GM18858 (cell line): ENCODE measurements around the gene PAN3.

Experiments used
- ATAC-seq: cut with Tn5 transposase; IDR thresholded peaks from one replicate; pipeline ENCODE4 v1.9.1; 2021; ENCODE audit not compliant: unreplicated experiment

PAN3 gene

DNA sequence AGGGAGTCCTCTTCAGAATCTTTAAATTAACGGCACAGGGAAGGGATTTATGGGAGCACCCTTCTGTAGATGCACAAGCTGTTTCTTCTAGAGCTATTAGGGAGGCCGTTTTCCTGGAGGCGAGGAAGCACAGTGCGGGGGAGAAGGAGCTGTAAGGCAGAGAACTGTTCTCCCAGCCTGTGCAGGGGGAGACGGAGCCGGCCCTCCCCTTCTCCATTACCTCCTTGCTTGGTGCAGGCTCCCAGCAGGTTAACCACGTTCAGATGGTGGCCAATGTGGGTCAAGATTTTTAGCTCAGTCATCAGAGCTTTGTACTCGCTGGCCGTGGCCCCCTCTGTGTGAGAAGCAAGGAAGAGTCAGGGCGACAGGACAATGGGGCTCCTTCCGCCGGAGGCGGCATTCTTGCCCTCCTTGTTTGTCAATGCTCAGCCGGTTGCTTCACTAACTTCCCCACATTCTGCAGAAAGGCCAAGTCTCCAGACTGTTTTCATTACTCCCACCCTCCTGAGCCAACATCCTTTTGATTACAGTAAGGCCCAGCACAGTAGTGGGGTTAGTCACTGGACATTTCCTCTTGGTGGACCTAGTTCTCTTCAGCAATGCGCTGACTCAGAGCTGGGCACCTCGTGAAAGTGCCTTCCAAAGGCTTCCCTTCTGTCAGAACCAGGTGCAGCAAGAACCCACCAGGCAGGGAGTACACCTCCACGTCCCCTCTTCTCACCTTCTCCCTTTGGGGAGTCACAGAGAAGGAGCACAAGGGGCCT, 191.2 kb downstream of the PAN3 start:
- no peak for ATAC-seq

- no peak for ATAC-seq
These were observed 195.0 kb downstream of the PAN3 start for GRCh38 chr13:28333204-28333881.

DNA sequence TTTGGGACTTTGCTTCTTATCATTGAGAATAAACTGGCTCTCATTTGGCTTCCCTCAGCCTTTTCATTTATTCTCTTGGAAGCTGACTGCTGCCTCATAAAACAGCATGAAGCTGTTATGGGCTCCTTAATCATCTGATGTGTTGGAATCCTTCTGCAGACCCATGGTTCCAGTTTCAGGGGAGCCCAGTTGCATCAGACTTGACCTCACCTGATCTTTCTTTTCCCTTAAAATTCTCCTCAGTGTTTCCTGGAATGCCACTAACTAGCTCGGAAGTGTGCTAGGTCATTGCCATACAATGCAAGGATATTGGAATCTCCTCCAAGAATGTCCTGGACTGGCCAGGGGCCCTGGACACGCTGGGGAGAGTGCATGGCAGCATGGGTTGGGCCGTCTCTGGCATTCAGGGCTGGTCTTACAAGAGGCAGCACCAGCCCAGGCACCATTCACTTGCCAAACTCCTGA, 197.9 kb downstream of the PAN3 start:
- no peak for ATAC-seq

DNA sequence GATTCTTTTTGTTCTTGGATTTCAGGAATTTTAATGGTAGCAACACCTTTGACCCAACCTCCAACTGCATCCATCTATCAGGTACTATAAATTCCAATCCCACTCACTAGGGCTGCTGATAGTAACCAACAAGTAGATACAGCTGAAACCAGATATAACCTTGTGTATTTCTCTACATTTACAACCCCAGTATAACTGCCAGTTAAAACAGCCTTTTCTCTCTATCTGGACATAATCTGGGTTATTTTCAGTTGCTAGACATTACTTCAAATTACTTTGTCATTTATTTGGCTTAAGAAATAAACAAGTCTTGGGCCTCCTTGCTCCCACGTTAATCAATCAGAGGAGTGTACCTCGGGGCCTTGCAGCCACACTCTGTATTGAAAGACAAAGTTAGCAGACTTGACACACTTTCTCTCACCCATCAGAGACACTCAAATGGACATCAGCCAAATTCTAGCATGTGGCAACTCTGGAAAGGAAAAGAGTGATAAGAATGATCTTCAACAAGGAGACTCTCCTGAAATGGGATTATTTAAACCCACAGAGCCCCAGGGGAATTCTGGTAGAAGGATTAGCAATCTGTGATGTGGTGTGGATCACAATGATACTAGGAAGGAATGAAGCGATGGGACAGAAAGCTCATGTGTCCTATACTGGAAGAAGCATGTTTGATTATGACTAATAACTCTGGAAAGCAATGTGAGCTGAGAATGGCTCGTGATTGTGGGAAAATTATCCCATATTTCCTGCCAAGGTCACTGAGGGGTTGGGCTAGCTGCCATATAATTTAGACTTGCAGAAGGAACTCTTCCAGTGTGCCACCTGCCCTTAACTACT, 199.0 kb downstream of the PAN3 start:
- ATAC-seq, result no peak

DNA sequence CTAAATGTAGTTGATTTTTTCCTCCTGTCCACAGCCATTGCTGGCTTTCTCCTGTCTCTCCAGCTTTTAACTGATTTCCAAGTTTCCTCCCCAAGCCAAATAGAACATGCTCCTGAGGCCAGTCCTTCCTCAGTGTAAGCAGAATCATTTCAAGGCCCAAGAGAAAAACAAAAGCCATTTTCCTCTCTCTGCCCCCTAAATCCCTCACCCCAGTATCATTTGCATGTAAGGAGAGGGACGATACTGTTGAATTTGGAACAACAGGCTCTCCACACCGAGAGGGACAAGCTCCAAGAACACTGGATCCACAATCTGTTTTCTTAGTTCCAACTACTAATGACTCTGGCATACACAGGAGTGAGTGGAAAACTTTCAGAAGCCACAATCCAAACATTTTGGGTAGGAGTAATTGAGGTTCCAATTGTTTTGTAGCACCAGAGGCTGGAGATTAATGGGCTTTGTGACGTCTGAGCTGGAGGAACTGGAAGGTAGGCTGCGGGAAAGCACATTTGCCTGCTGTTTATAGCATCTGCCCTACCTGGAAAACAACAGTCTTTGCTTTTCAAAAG, 199.7 kb downstream of the PAN3 start:
- no peak for ATAC-seq

DNA sequence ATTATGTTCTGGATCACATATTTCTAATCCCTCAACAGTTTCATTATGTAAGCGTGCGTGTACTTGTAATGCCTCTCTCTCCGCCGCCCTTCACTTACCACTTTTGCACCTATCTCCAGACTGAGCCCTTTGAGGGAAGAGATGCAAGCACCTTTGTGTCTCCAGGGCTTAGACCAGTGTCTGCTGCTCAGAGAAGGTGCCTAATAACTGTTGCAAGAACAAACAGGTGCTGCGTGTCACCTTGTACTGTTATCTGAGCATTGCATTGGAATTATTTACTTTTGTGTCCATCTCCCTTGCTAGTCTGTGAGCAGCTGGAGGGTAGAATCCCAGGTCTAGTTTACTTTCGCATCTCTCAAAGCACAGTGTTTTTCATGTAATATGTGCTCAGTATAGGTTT, 200.4 kb downstream of the PAN3 start:
- ATAC-seq, result no peak

- ATAC-seq, result no peak
These were observed 201.1 kb downstream of the PAN3 start for GRCh38 chr13:28339419-28339818.

DNA sequence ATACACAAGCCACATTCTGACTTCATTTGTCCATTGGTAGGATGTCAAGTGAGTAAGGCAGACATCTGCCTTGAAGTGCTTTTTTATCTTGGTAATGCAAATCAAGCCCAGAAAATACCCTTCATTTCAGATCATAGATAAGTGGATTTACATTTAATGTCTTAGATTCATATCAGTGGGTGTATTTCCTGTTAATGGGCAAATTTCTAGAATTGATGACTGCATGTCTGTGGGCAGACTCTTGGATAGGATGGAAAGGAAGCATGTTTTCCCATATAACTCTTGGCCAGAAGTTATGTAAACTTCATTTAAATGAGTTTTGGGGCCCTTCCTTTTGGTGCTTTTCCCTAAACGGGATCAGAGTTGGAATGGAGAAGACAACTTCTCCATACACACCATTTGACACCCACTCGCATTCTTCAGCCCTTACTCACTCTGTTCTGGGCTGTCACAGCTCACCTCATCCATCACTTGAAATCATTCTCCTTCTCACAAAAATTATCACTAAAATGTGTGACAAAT, 202.0 kb downstream of the PAN3 start:
- ATAC-seq, result no peak

DNA sequence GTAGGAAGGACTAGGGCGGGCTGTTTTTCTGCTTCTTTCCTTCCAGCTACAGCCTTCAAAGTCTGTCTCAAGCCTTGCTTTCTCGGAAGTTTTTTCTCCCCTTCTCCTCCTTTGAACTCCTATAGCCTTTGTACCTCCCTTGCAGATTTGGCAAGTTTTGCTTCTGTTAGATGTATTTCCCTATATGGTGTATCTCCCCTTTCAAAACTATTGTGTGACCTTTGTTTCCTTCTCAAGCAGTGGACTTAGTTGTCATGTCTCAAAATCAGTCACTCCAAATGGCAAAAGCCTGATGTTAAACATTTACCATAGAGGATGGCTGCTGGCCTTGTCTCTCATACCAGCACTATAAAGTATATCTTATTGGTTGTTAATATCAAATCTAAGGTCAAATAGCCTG, 203.9 kb downstream of the PAN3 start:
- ATAC-seq, result no peak

- ATAC-seq, result no peak
These were observed 205.8 kb downstream of the PAN3 start for GRCh38 chr13:28344163-28344562.
